ENCODE data around the gene BAG1.

Gene BAG1

GRCh38 chr9:33264473-33265177, at the start of gene BAG1, which contains the start of gene CHMP5:
BAG1 (minus strand) TSS chr9:33264708.
CHMP5 (plus strand) TSS chr9:33265049; CDS start chr9:33265079, 30 bp downstream.
- peak; percentile 41 for TF ChIP-seq CTCF (IDR thresholded peaks at IDR 0.05; ENCODE audit: low read depth, low read length, missing control alignments)
- in situ Hi-C loops (cut with HindIII; ENCODE audit: low sequenced_read_pairs): no loop called here
- H3K4me3 ChIP-seq (ENCODE audit: low read depth, low read length): peak within 1 kb of the TSS; percentile 91
- DNase-seq (ENCODE audit: low read depth): peak; percentile 98

GRCh38 chr9:33311953-33312352, 47.4 kb upstream of the BAG1 start:
- in situ Hi-C loops (cut with HindIII; ENCODE audit: low sequenced_read_pairs): no loop called here
- no peak for TF ChIP-seq CTCF (IDR thresholded peaks at IDR 0.05; ENCODE audit: low read depth, low read length, missing control alignments)
- no peak for DNase-seq (ENCODE audit: low read depth)
- no peak overlapping the region for H3K4me3 ChIP-seq (ENCODE audit: low read depth, low read length)

GRCh38 chr9:33310748-33311147, 46.2 kb upstream of the BAG1 start:
- no peak for DNase-seq (ENCODE audit: low read depth)
- H3K4me3 ChIP-seq (ENCODE audit: low read depth, low read length): no peak overlapping the region
- TF ChIP-seq CTCF (IDR thresholded peaks at IDR 0.05; ENCODE audit: low read depth, low read length, missing control alignments): no peak
- in situ Hi-C loops (cut with HindIII; ENCODE audit: low sequenced_read_pairs): no loop called here

GRCh38 chr9:33309903-33310302, 45.4 kb upstream of the BAG1 start:
- in situ Hi-C loops (cut with HindIII; ENCODE audit: low sequenced_read_pairs): no loop called here
- no peak for DNase-seq (ENCODE audit: low read depth)
- TF ChIP-seq CTCF (IDR thresholded peaks at IDR 0.05; ENCODE audit: low read depth, low read length, missing control alignments): no peak
- H3K4me3 ChIP-seq (ENCODE audit: low read depth, low read length): no peak overlapping the region

GRCh38 chr9:33307067-33307466, 42.6 kb upstream of the BAG1 start:
- in situ Hi-C loops (cut with HindIII; ENCODE audit: low sequenced_read_pairs): no loop called here
- H3K4me3 ChIP-seq (ENCODE audit: low read depth, low read length): no peak overlapping the region
- no peak for DNase-seq (ENCODE audit: low read depth)
- no peak for TF ChIP-seq CTCF (IDR thresholded peaks at IDR 0.05; ENCODE audit: low read depth, low read length, missing control alignments)

GRCh38 chr9:33306037-33306436, 41.5 kb upstream of the BAG1 start:
- no peak for TF ChIP-seq CTCF (IDR thresholded peaks at IDR 0.05; ENCODE audit: low read depth, low read length, missing control alignments)
- in situ Hi-C loops (cut with HindIII; ENCODE audit: low sequenced_read_pairs): no loop called here
- DNase-seq (ENCODE audit: low read depth): no peak
- H3K4me3 ChIP-seq (ENCODE audit: low read depth, low read length): no peak overlapping the region
